PC-9 (cell line): ENCODE measurements around the gene TMEM132D. TPM values are rescaled to one million over a fixed set of nuclear protein-coding genes. Genes with fewer than 3 reads are reported as not detected.

Source experiments
- BruUV-seq: library from RNA; stranded (reverse); fragments of 400-500 nt; replicated peaks from 2 replicates; lab custom pipeline; 2021; lab: Mats Ljungman, UMichigan
- CTCF ChIA-PET: fragments of 300-600 bp; sonication (Branson Sonifier 250); formaldehyde crosslinking; loops from one replicate; lab custom pipeline; 2022; ENCODE audit warnings: antibody characterized with exemption; lab: Charles Lee
- POLR2A ChIA-PET: fragments of 300-600 bp; sonication (Branson Sonifier 250); formaldehyde crosslinking; loops from one replicate; lab custom pipeline; 2022; ENCODE audit warnings: antibody characterized with exemption; ENCODE audit not compliant: unreplicated experiment; lab: Charles Lee
- DNase-seq, 2 experiments: peaks; one replicate each; pipeline versions ENCODE4 v3.0.0 to v3.0.0-alpha.2; 2015 to 2022; ENCODE audit warnings: mixed read lengths in 1 of 2
- H2AFZ ChIP-seq: fragments of 200-600 bp; sonication (generic); 2 replicates; pipeline ENCODE4 v1.8.1; 2017; ENCODE audit warnings: antibody characterized with exemption
- H3F3A ChIP-seq: fragments of 200-600 bp; sonication (generic); 2 replicates; pipeline ENCODE4 v1.8.1; 2017; ENCODE audit warnings: antibody characterized with exemption, mild to moderate bottlenecking, low read depth; ENCODE audit not compliant: insufficient read depth
- H3K27ac ChIP-seq: fragments of 200-600 bp; sonication (generic); 2 replicates; pipeline ENCODE4 v1.6.1; 2016; ENCODE audit warnings: mixed run types
- H3K27me3 ChIP-seq: fragments of 200-600 bp; sonication (generic); 2 replicates; pipeline ENCODE4 v1.6.1; 2016; ENCODE audit warnings: low read depth, mixed run types; ENCODE audit not compliant: insufficient read depth
- H3K36me3 ChIP-seq: fragments of 200-600 bp; sonication (generic); 2 replicates; pipeline ENCODE4 v1.6.1; 2016; ENCODE audit warnings: low read depth, mixed run types
- H3K4me1 ChIP-seq: fragments of 200-600 bp; sonication (generic); replicated peaks from 2 replicates; pipeline ENCODE4 v1.6.1; 2016; ENCODE audit warnings: mixed run types; ENCODE audit not compliant: insufficient read depth
- H3K4me2 ChIP-seq: fragments of 200-600 bp; sonication (generic); 2 replicates; pipeline ENCODE4 v1.6.1; 2017; ENCODE audit warnings: mixed run types
- H3K4me3 ChIP-seq: fragments of 200-600 bp; sonication (generic); 2 replicates; pipeline ENCODE4 v1.6.1; 2016; ENCODE audit warnings: mixed run types
- H3K79me2 ChIP-seq: fragments of 200-600 bp; sonication (generic); 2 replicates; pipeline ENCODE4 v1.6.1; 2017; ENCODE audit warnings: low read depth, mixed run types
- H3K9me2 ChIP-seq: fragments of 200-600 bp; sonication (generic); 2 replicates; pipeline ENCODE4 v1.8.1; 2017; ENCODE audit warnings: mild to moderate bottlenecking; ENCODE audit not compliant: insufficient read depth
- H3K9me3 ChIP-seq: fragments of 200-600 bp; sonication (generic); 2 replicates; pipeline ENCODE4 v1.8.1; 2016; ENCODE audit warnings: low read depth; ENCODE audit not compliant: insufficient read depth
- H4K20me1 ChIP-seq: fragments of 200-600 bp; sonication (generic); 2 replicates; pipeline ENCODE4 v1.8.1; 2017; ENCODE audit not compliant: insufficient read depth
- CTCF ChIP-seq: fragments of 200-600 bp; sonication (generic); conservative IDR thresholded peaks from 2 replicates; pipeline ENCODE4 v1.6.1; 2017; ENCODE audit warnings: mixed run types, antibody characterized with exemption, mild to moderate bottlenecking, moderate library complexity
- EZH2 ChIP-seq: fragments of 200-600 bp; sonication (generic); IDR thresholded peaks from 2 replicates; pipeline ENCODE4 v1.8.0; 2017; ENCODE audit warnings: antibody characterized with exemption, low read depth
- intact Hi-C: fragments of 100-400 bp; cut with micrococcal nuclease; formaldehyde crosslinking; loops from one replicate; pipeline ENCODE4 v1.10.0; 2022; ENCODE audit not compliant: unreplicated experiment
- total RNA-seq: library from RNA; stranded (reverse); gene quantifications from 2 replicates; pipeline ENCODE4 v1.2.3, GENCODE V29; 2021

The TMEM132D gene
- total RNA-seq, 1 experiment from 2014 or later, result not detected

- H3K79me2 ChIP-seq, result no peaks in the 10 kb centered on the region
- H4K20me1 ChIP-seq, result no peaks in the 10 kb centered on the region
- no peaks in the 10 kb centered on the region for H3K9me2 ChIP-seq
- H3K27ac ChIP-seq, result no peak overlapping the region
- no peaks in the 10 kb centered on the region for H3K36me3 ChIP-seq
- no TSS peak for BruUV-seq
- TF ChIP-seq EZH2 (no peak), CTCF (no peak)
- peaks cover 58% of the 10 kb centered on the region for H3K27me3 ChIP-seq
- no peak overlapping the region for H3K4me3 ChIP-seq
- H2AFZ ChIP-seq, result no peak overlapping the region
- intact Hi-C loops, result no loop called here
- ChIA-PET CTCF (no interaction called here), POLR2A (no interaction called here)
- H3K4me2 ChIP-seq, result no peak overlapping the region
- H3K9me3 ChIP-seq, result no peaks in the 10 kb centered on the region
- DNase-seq, result no peak
- no peaks in the 10 kb centered on the region for H3F3A ChIP-seq
- no peaks in the 10 kb centered on the region for H3K4me1 ChIP-seq
These were observed 113.5 kb downstream of the TMEM132D start for GRCh38 chr12:129790331-129790730.

- Histone ChIP-seq H3K27ac (no peak overlapping the region), H3K4me2 (no peak overlapping the region), H3F3A (no peaks in the 10 kb centered on the region), H3K9me2 (no peaks in the 10 kb centered on the region), H3K79me2 (no peaks in the 10 kb centered on the region), H3K4me1 (no peaks in the 10 kb centered on the region), H3K36me3 (no peaks in the 10 kb centered on the region), H3K9me3 (no peaks in the 10 kb centered on the region), H4K20me1 (no peaks in the 10 kb centered on the region), H3K4me3 (no peak overlapping the region), H2AFZ (no peak overlapping the region), H3K27me3 (peaks cover 58% of the 10 kb centered on the region)
- intact Hi-C loops, result no loop called here
- TF ChIP-seq CTCF (no peak), EZH2 (no peak)
- BruUV-seq, result no TSS peak
- POLR2A ChIA-PET, result no interaction called here
- DNase-seq, result no peak
- CTCF ChIA-PET, result no interaction called here
These were observed 113.9 kb downstream of the TMEM132D start for GRCh38 chr12:129789921-129790320.

GRCh38 chr12:129788506-129789084 is 115.2 kb downstream of the TMEM132D start:
- no peaks in the 10 kb centered on the region for H3K9me2 ChIP-seq
- H3K27me3 ChIP-seq, result peaks cover 62% of the 10 kb centered on the region
- CTCF ChIA-PET, result no interaction called here

More at GRCh38 chr12:129788506-129789084, 115.2 kb downstream of the TMEM132D start:
- Histone ChIP-seq H3K4me1 (no peaks in the 10 kb centered on the region), H3K27ac (no peak overlapping the region), H3F3A (no peaks in the 10 kb centered on the region), H3K4me2 (no peak overlapping the region), H3K79me2 (no peaks in the 10 kb centered on the region), H3K9me3 (no peaks in the 10 kb centered on the region), H3K36me3 (no peaks in the 10 kb centered on the region), H4K20me1 (no peaks in the 10 kb centered on the region), H2AFZ (no peak overlapping the region), H3K4me3 (no peak overlapping the region)
- POLR2A ChIA-PET, result no interaction called here
- TF ChIP-seq EZH2 (no peak), CTCF (no peak)
- no TSS peak for BruUV-seq
- intact Hi-C loops, result no loop called here
- DNase-seq, result no peak
